ENCODE data around the gene FLYWCH2. TPM values are rescaled to one million over a fixed set of nuclear protein-coding genes. Genes with fewer than 3 reads are reported as not detected.

Gene FLYWCH2
- total and polyA plus RNA-seq, 2 of the 8 experiments (the other 6 are each of a cell fraction or from before 2014, with no cell fraction given): 16.4 to 30.7 TPM

DNA sequence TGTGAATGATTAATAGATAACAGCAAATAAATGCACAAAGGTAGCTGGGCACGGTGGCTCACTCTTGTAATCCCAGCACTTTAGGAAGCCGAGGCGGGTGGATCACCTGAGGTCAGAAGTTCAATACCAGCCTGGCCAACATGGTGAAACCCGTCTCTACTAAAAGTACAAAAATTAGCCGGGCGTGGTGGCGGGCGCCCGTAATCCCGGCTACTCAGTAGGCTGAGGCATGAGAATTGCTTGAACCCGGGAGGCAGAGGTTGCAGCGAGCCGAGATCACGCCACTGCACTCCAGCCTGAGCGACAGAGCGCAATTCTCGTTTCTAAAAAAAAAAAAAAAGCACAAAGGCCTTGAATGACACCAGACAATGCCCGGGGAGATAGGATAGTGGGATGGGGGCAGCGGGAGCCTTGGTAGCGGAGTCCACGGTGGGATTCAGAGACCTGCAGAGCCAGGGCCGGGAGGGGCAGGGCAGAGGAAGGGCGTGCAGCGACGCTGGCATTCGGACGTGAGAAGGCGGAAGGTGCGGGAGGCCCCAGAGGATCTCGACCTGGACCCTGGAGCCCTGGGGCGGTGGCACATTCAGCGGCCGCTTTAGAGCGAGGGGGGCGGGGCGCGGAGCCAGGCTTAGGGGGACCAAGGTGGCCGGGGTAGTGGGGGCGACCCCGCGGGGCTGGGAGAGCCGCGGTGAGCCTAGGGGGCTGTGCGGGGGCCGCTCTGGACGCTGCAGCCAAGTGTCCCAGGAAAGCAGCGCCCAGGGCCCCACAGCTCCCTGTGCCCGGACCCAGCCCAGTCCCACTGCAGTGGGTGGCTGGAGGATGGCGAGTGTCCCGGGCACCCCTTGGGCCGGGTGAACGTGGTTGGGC, 999 bp upstream of the FLYWCH2 start (continued):
- TF ChIP-seq KDM4A (IDR thresholded peaks at IDR 0.05; ENCODE audit: low read depth, low read length, severe bottlenecking) (peak; percentile 37), KDM5A (IDR thresholded peaks at IDR 0.05; ENCODE audit: low read length) (no peak), PHF8 (conservative IDR thresholded peaks at IDR 0.05; ENCODE audit: low read depth, low read length) (0 out of 2 replicates have a peak, but pooled peaks have one; percentile 6), SRF (IDR thresholded peaks at IDR 0.05; ENCODE audit: low read depth, low read length) (no peak)
